ENCODE data around the gene PSTPIP2. TPM values are rescaled to one million over a fixed set of nuclear protein-coding genes. Genes with fewer than 3 reads are reported as not detected.

PSTPIP2 gene
- total and polyA plus RNA-seq, 2 of the 13 experiments (the other 11 are each of a cell fraction or from before 2014, with no cell fraction given), result 0.25 to 0.27 TPM

- DNase-seq (ENCODE audit: low spot score) (no peak), FAIRE-seq (no peak), ATAC-seq (no peak)
- in situ Hi-C loops (cut with HindIII; ENCODE audit: extremely low pct_ligation_motif_present, low pct_unique_long_range_greater_than_20kb) (no loop called here), intact Hi-C loops (cut with micrococcal nuclease; ENCODE audit: unreplicated experiment) (no loop called here)
- TF ChIP-seq ZNF30 (CRISPR knock-in tag; IDR thresholded peaks at IDR 0.05) (no peak), TMF1 (CRISPR knock-in tag; IDR thresholded peaks at IDR 0.05; ENCODE audit: low read depth) (no peak), ZNF850 (CRISPR knock-in tag; conservative IDR thresholded peaks at IDR 0.05) (no peak), EHMT2 (IDR thresholded peaks at IDR 0.05; ENCODE audit: borderline replicate concordance, low read depth, low read length) (no peak), ZNF263 (CRISPR knock-in tag; IDR thresholded peaks at IDR 0.05) (no peak), THAP11 (CRISPR knock-in tag; IDR thresholded peaks at IDR 0.05) (no peak), SRF (IDR thresholded peaks at IDR 0.05; ENCODE audit: low read depth, low read length) (no peak), BHLHE40 (IDR thresholded peaks at IDR 0.05; ENCODE audit: low read length) (no peak), ZNF484 (CRISPR knock-in tag; IDR thresholded peaks at IDR 0.05; ENCODE audit: borderline replicate concordance, low read depth) (no peak), TBX3 (IDR thresholded peaks at IDR 0.05; ENCODE audit: borderline replicate concordance) (no peak), ZNF451 (CRISPR knock-in tag; IDR thresholded peaks at IDR 0.05) (no peak), ZBTB3 (CRISPR knock-in tag; IDR thresholded peaks at IDR 0.05; ENCODE audit: borderline replicate concordance, low read depth) (no peak), ZNF572 (CRISPR knock-in tag; IDR thresholded peaks at IDR 0.05) (no peak), IRF2 (CRISPR knock-in tag; IDR thresholded peaks at IDR 0.05) (no peak), ZNF362 (CRISPR knock-in tag; IDR thresholded peaks at IDR 0.05; ENCODE audit: borderline replicate concordance) (no peak), ZNF629 (CRISPR knock-in tag; conservative IDR thresholded peaks at IDR 0.05) (no peak), ATF4 (CRISPR knock-in tag; IDR thresholded peaks at IDR 0.05) (no peak), HOXA9 (CRISPR knock-in tag; IDR thresholded peaks at IDR 0.05; ENCODE audit: borderline replicate concordance) (no peak), KMT2B (CRISPR knock-in tag; IDR thresholded peaks at IDR 0.05) (no peak), ZMAT5 (CRISPR knock-in tag; IDR thresholded peaks at IDR 0.05; ENCODE audit: borderline replicate concordance, low read depth) (no peak)
- WGBS (ENCODE audit: low lambda C conversion rate), result 25% methylated on average over 1 of the region's 1 CpG
- Histone ChIP-seq H3K27ac (ENCODE audit: extremely low read length, insufficient read depth, low read length) (no peak overlapping the region), H3K4me2 (ENCODE audit: low read depth, low read length) (no peak overlapping the region), H3K9ac (ENCODE audit: insufficient read depth, low read depth, low read length) (no peak overlapping the region), H2AFZ (ENCODE audit: low read length) (no peak overlapping the region), H3K79me2 (ENCODE audit: insufficient read depth, low read length) (no peaks in the 10 kb centered on the region), H3K36me3 (replicated peaks in 1 of 2; ENCODE audit: control insufficient read depth in 1 of 2, insufficient read depth in 2 of 2, low read length in 2 of 2) (no peaks in the 10 kb centered on the region), H3K4me3 (replicated peaks in 1 of 3; ENCODE audit: insufficient read depth in 1 of 3, low read depth in 2 of 3, low read length in 3 of 3) (no peak overlapping the region), H4K20me1 (ENCODE audit: insufficient read depth, low read length) (no peaks in the 10 kb centered on the region), H3K27me3 (ENCODE audit: control insufficient read depth in 1 of 2, insufficient read depth in 2 of 2, low read length in 2 of 2) (peaks cover 2 to 12% of the 10 kb centered on the region in 2 experiments; a peak in 2 of 5 replicates), H3K4me1 (ENCODE audit: insufficient read depth, low read length) (no peaks in the 10 kb centered on the region), H3K9me3 (ENCODE audit: low read length) (no peaks in the 10 kb centered on the region)
- ChIA-PET POLR2A (no interaction called here), CTCF (ENCODE audit: low intra/inter-chr PET ratio, low total read pairs) (no interaction called here)
- no TSS peak for BruUV-seq (replicated peaks)
These were observed 10.3 kb downstream of the PSTPIP2 start for GRCh38 chr18:46061796-46062195.

All from HepG2 (cell line).